ENCODE data around the gene NSG2.

Gene NSG2

GRCh38 chr5:174108745-174109144, 63.2 kb downstream of the NSG2 start:
- TF ChIP-seq, protein P1, sequence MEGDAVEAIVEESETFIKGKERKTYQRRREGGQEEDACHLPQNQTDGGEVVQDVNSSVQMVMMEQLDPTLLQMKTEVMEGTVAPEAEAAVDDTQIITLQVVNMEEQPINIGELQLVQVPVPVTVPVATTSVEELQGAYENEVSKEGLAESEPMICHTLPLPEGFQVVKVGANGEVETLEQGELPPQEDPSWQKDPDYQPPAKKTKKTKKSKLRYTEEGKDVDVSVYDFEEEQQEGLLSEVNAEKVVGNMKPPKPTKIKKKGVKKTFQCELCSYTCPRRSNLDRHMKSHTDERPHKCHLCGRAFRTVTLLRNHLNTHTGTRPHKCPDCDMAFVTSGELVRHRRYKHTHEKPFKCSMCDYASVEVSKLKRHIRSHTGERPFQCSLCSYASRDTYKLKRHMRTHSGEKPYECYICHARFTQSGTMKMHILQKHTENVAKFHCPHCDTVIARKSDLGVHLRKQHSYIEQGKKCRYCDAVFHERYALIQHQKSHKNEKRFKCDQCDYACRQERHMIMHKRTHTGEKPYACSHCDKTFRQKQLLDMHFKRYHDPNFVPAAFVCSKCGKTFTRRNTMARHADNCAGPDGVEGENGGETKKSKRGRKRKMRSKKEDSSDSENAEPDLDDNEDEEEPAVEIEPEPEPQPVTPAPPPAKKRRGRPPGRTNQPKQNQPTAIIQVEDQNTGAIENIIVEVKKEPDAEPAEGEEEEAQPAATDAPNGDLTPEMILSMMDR (IDR thresholded peaks at IDR 0.05) = no peak

DNA sequence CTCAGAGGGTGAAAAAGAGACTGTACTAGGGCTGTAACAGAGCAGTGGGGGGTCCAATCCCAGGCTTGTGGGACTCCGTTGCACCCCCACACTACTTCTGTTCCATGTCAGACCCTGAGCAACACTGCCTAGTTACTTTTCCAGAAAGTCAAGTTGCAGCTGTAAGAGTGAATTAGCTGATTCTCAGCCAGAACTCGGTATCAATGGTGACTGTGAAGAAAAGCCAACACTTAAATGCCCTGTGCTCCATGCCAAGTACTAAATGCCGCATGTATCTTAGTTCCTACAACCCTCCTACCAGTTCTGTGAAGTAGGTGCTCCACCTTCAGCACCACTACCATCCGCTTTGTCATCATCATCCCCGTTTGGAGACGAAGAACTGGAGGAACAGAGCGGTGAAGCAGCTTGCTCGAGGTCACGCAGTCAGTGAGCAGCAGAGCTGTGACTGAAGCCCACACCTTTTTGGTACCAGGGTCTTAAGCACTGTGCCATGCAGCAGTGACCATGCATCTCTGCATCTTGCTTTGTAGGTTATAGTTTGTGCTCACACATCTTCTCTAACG, 64.3 kb downstream of the NSG2 start:
- TF ChIP-seq, protein P1 (IDR thresholded peaks at IDR 0.05) = no peak

DNA sequence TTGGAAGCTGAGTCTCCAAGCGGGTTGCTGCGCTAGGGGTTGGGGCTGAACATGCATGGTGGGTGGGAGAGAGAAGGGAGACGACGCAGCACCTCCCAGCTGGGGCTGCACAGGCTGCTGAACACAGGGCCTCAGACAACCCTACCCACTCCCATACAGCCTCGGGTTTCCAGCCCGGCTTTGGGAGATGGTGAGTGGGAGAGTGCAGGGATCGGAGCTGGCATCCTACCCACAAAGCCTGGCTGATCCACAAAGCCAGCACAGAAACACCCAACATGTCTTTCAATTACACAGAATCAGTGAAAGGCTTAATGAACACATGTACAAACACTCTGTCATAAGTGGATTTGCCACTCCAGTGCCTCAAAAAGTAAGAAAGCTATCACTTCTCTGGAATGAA, 64.8 kb downstream of the NSG2 start:
- TF ChIP-seq, protein P1 (IDR thresholded peaks at IDR 0.05) = no peak

DNA sequence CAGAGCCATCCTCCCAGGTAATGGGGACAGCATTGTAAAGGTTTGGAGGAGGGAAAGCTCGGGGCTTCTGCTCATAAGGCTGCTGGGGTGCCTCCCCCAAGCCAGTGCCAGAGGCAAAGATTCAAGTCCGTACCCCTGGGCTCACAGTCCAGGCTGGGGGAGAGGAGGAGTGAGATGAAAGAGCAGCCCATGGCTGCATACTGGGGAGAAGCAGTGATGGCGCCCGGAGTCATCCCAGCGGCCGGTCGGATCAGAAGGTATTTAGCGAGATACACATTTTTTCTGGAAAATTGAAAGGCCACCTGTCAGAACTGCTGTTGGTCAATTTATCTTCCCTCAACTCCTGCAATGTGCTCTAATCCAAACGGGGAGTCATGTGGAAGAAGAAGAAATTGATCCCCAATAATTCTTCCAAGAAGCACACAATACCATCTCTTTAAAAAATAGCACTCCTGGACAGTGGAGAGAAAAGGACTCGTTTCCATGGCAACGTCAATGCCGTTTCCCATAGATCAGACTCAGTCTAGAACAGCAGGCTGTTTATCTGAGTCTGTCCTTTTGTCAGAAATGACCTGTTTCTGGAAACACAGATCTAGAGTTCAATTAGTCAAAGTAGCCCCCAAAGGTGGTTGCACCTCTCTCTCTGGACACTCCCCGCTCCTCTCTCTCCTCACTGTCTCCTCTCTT, 65.9 kb downstream of the NSG2 start:
- TF ChIP-seq, protein P1 (IDR thresholded peaks at IDR 0.05) = no peak

- TF ChIP-seq, protein P1 (IDR thresholded peaks at IDR 0.05) = no peak
These were observed 69.7 kb downstream of the NSG2 start for GRCh38 chr5:174115226-174115625.

- TF ChIP-seq, protein P1 (IDR thresholded peaks at IDR 0.05) = no peak
These were observed 73.4 kb downstream of the NSG2 start for GRCh38 chr5:174118823-174119467.

DNA sequence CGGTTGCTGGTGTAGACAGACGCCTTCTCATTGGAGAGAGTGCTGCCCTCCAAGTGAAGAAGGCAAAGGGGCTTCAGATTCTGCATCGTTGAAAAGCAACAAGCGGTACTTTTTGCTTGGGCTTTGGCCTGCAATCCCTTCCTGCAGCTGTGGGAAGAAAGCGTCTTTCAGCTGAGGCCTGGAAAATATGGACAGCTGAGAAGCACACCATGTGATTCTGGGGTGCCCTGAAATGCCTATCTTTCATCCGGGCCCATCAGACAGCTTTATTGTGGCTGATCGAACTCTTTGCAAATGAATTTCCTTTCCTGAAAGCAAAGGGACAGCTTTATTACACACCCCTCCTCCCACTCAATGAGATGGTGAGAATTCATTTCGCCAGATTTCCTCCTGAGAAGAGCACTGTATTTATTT, 74.0 kb downstream of the NSG2 start:
- TF ChIP-seq, protein P1 (IDR thresholded peaks at IDR 0.05) = no peak

Measured in LNCAP (cell line).